A673 (cell line): ENCODE measurements around the gene FITM1.

Source experiments
- CTCF ChIP-seq: fragments of 300-800, 200-600 bp; sonication (generic); conservative IDR thresholded peaks from 2 replicates; pipeline ENCODE4 v1.5.1; 2017; ENCODE audit warnings: low read depth, mild to moderate bottlenecking, antibody characterized with exemption, low read length, moderate library complexity, mixed read lengths
- EZH2 ChIP-seq: fragments of 200-600 bp; sonication (generic); IDR thresholded peaks from 2 replicates; pipeline ENCODE4 v1.6.1; 2017; ENCODE audit warnings: borderline replicate concordance, low read depth, mild to moderate bottlenecking, mixed read lengths, antibody characterized with exemption, low read length; ENCODE audit not compliant: poor library complexity, severe bottlenecking

DNA sequence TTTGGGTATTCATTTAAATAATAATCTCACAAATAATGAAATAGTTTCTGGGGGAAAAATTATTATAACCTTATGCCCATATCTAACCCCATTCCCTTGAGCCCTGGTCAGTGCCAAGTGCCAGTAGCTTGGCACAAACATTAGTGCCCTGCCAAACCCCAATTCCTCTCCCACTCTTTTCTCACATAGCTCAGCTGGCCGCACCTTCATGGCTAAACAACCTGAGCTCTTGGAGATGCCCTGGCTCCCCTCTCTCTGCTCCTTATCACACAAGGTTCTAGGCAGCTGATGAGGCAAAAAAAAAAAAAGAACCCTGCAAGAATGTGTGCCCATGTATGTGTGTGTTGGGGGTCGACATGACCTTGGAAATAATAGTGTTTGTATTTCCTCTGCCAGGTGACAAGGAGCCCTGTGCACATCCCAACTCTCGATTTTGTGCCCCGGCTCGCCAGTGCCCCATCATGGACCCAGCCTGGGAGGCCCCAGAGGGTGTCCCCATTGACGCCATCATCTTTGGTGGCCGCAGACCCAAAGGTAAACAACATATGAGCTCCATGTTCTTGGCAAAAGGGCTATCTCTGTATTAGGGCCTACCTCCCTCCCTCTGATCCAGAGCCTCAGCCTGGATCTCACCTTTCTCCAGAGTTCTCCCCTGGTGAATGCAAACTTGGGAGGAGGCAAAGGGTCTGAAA lies 28.0 kb upstream of the FITM1 start:
- no peak for TF ChIP-seq CTCF
- TF ChIP-seq EZH2: no peak
